COR-L47 (cell line): ENCODE measurements around the gene ARL11.

Experiments used
- DNase-seq: peaks from one replicate; lab custom pipeline; 2025; lab: John Stamatoyannopoulos, UW

Gene ARL11

GRCh38 chr13:49615836-49616675 lies 12.3 kb upstream of the ARL11 start:
- no peak for DNase-seq

GRCh38 chr13:49616676-49617065 lies 11.6 kb upstream of the ARL11 start:
- no peak for DNase-seq

- peak; percentile 53 for DNase-seq
These were observed 8.1 kb upstream of the ARL11 start for GRCh38 chr13:49620170-49620621.

GRCh38 chr13:49622174-49622946 lies 5.9 kb upstream of the ARL11 start:
- no peak for DNase-seq

- DNase-seq: no peak
These were observed 4.1 kb upstream of the ARL11 start for GRCh38 chr13:49624229-49624628.

GRCh38 chr13:49625392-49626079 lies 2.8 kb upstream of the ARL11 start:
- DNase-seq: no peak

GRCh38 chr13:49629196-49629938 lies 1.1 kb downstream of the ARL11 start:
- no peak for DNase-seq

GRCh38 chr13:49629947-49630346 lies 1.6 kb downstream of the ARL11 start:
- DNase-seq: no peak

GRCh38 chr13:49630580-49630979 lies 2.3 kb downstream of the ARL11 start:
- no peak for DNase-seq

- no peak for DNase-seq
These were observed 3.8 kb downstream of the ARL11 start for GRCh38 chr13:49632156-49632555.

GRCh38 chr13:49633710-49634109 lies 5.4 kb downstream of the ARL11 start:
- no peak for DNase-seq

GRCh38 chr13:49635599-49636433 lies 7.5 kb downstream of the ARL11 start:
- DNase-seq: no peak

GRCh38 chr13:49636705-49637104 lies 8.4 kb downstream of the ARL11 start:
- no peak for DNase-seq

- no peak for DNase-seq
These were observed 9.9 kb downstream of the ARL11 start for GRCh38 chr13:49638030-49638743.

GRCh38 chr13:49638744-49639072 lies 10.4 kb downstream of the ARL11 start:
- no peak for DNase-seq

- DNase-seq: no peak
These were observed 13.5 kb downstream of the ARL11 start for GRCh38 chr13:49641801-49642291.

- DNase-seq: no peak
These were observed 14.8 kb downstream of the ARL11 start for GRCh38 chr13:49643035-49643646.

- DNase-seq: no peak
These were observed 17.1 kb downstream of the ARL11 start for GRCh38 chr13:49645451-49645850.

GRCh38 chr13:49646688-49647087 lies 18.4 kb downstream of the ARL11 start:
- DNase-seq: no peak
